Neural progenitor cell (in vitro differentiated cells): ENCODE measurements around the gene CSTA.

Source experiments
- EZH2 ChIP-seq: fragments of 200-600 bp; sonication (generic); IDR thresholded peaks from 2 replicates; pipeline ENCODE4 v1.6.1; 2017; ENCODE audit warnings: antibody characterized with exemption, mild to moderate bottlenecking, moderate library complexity
- EZH2phosphoT487 ChIP-seq: fragments of 200-600 bp; sonication (generic); IDR thresholded peaks from 2 replicates; pipeline ENCODE4 v1.6.1; 2017; ENCODE audit warnings: antibody characterized with exemption
- TF ChIP-seq, protein P1 (sequence below): fragments of 200-600 bp; sonication (generic); IDR thresholded peaks from 2 replicates; pipeline ENCODE4 v1.5.1; 2017; ENCODE audit warnings: antibody characterized with exemption, mild to moderate bottlenecking

GRCh38 chr3:122365073-122365472, 40.0 kb downstream of the CSTA start:
- TF ChIP-seq EZH2 (no peak), EZH2phosphoT487 (no peak)
- TF ChIP-seq, protein P1, sequence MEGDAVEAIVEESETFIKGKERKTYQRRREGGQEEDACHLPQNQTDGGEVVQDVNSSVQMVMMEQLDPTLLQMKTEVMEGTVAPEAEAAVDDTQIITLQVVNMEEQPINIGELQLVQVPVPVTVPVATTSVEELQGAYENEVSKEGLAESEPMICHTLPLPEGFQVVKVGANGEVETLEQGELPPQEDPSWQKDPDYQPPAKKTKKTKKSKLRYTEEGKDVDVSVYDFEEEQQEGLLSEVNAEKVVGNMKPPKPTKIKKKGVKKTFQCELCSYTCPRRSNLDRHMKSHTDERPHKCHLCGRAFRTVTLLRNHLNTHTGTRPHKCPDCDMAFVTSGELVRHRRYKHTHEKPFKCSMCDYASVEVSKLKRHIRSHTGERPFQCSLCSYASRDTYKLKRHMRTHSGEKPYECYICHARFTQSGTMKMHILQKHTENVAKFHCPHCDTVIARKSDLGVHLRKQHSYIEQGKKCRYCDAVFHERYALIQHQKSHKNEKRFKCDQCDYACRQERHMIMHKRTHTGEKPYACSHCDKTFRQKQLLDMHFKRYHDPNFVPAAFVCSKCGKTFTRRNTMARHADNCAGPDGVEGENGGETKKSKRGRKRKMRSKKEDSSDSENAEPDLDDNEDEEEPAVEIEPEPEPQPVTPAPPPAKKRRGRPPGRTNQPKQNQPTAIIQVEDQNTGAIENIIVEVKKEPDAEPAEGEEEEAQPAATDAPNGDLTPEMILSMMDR = no peak
